ENCODE data around the gene NQO2.

Gene NQO2

GRCh38 chr6:2999618-3000557 is at the start of gene NQO2:
NQO2 (plus strand) TSS chr6:2999894; CDS start chr6:3006553, 6,659 bp downstream.
- DNase-seq (ENCODE audit: low read depth in 3 of 3) = peak; percentile 83 to 90 (median 86)

- no peak for DNase-seq (ENCODE audit: low read depth in 3 of 3)
Observed at GRCh38 chr6:2950713-2951112, 49.0 kb upstream of the NQO2 start.

- DNase-seq (ENCODE audit: low read depth in 3 of 3) = no peak
Observed at GRCh38 chr6:2951728-2952127, 48.0 kb upstream of the NQO2 start.

- peak in 2 of 3 experiments; percentile 26 to 31 for DNase-seq (ENCODE audit: low read depth in 3 of 3)
Observed at GRCh38 chr6:2952557-2953095, 47.1 kb upstream of the NQO2 start.

GRCh38 chr6:2953098-2953497 is 46.6 kb upstream of the NQO2 start:
- DNase-seq (ENCODE audit: low read depth in 3 of 3) = no peak

- no peak for DNase-seq (ENCODE audit: low read depth in 3 of 3)
Observed at GRCh38 chr6:2956930-2957685, 42.6 kb upstream of the NQO2 start.

- DNase-seq (ENCODE audit: low read depth in 3 of 3) = no peak
Observed at GRCh38 chr6:2957696-2958330, 41.9 kb upstream of the NQO2 start.

- DNase-seq (ENCODE audit: low read depth in 3 of 3) = no peak
Observed at GRCh38 chr6:2958331-2958711, 41.4 kb upstream of the NQO2 start.

- DNase-seq (ENCODE audit: low read depth in 3 of 3) = no peak
Observed at GRCh38 chr6:2958776-2959175, 40.9 kb upstream of the NQO2 start.

- no peak for DNase-seq (ENCODE audit: low read depth in 3 of 3)
Observed at GRCh38 chr6:2959909-2960719, 39.6 kb upstream of the NQO2 start.

- no peak for DNase-seq (ENCODE audit: low read depth in 3 of 3)
Observed at GRCh38 chr6:2960935-2961334, 38.8 kb upstream of the NQO2 start.

- no peak for DNase-seq (ENCODE audit: low read depth in 3 of 3)
Observed at GRCh38 chr6:2961506-2961905, 38.2 kb upstream of the NQO2 start.

- DNase-seq (ENCODE audit: low read depth in 3 of 3) = no peak
Observed at GRCh38 chr6:2962004-2962403, 37.7 kb upstream of the NQO2 start.

- no peak for DNase-seq (ENCODE audit: low read depth in 3 of 3)
Observed at GRCh38 chr6:2962636-2963035, 37.1 kb upstream of the NQO2 start.

GRCh38 chr6:2963756-2964155 is 35.9 kb upstream of the NQO2 start:
- DNase-seq (ENCODE audit: low read depth in 3 of 3) = no peak

GRCh38 chr6:2964793-2965505 is 34.7 kb upstream of the NQO2 start:
- DNase-seq (ENCODE audit: low read depth in 3 of 3) = no peak

- no peak for DNase-seq (ENCODE audit: low read depth in 3 of 3)
Observed at GRCh38 chr6:2966347-2966746, 33.3 kb upstream of the NQO2 start.

GRCh38 chr6:2967936-2968335 is 31.8 kb upstream of the NQO2 start:
- DNase-seq (ENCODE audit: low read depth in 3 of 3) = no peak

GRCh38 chr6:2968600-2969135 is 31.0 kb upstream of the NQO2 start:
- DNase-seq (ENCODE audit: low read depth in 3 of 3) = no peak

GRCh38 chr6:2969549-2969948 is 30.1 kb upstream of the NQO2 start:
- no peak for DNase-seq (ENCODE audit: low read depth in 3 of 3)
